HCT116 (cell line): ENCODE results near the gene HADH. TPM values are rescaled to one million over a fixed set of nuclear protein-coding genes. Genes with fewer than 3 reads are reported as not detected.

ENCODE experiments used
- ATAC-seq: fragments of 200-7000 bp; cut with Tn5 transposase; 2 replicates; pipeline ENCODE4 v1.9.1; 2020; ENCODE audit warnings: mild to moderate bottlenecking, moderate library complexity
- BruUV-seq: library from RNA; stranded (reverse); fragments of 400-500 nt; replicated peaks from 2 replicates; lab custom pipeline; 2021; lab: Mats Ljungman, UMichigan
- CTCF ChIA-PET: fragments of 300-600 bp; sonication (Branson Sonifier 250); formaldehyde crosslinking; loops from one replicate; lab custom pipeline; 2021; ENCODE audit warnings: antibody characterized with exemption; lab: Charles Lee
- POLR2A ChIA-PET: fragments of 300-600, 350-600 bp; sonication (Branson Sonifier 250); formaldehyde crosslinking; loops from one replicate; lab custom pipeline; 2021; ENCODE audit warnings: antibody characterized with exemption; lab: Charles Lee
- RAD21 ChIA-PET, 2 experiments: fragments of 300-600 bp; sonication (Branson Sonifier 250); formaldehyde crosslinking; loops; one replicate each; lab custom pipeline; 2023; ENCODE audit warnings: low total read pairs in 2 of 2; ENCODE audit not compliant: uncharacterized antibody in 2 of 2, unreplicated experiment in 2 of 2, low non-redundant PET in 1 of 2; lab: Charles Lee
- DNase-seq: peaks from one replicate; pipeline ENCODE4 v3.0.0-alpha.2; 2010; ENCODE audit warnings: low read depth, low spot score
- H2AFZ ChIP-seq: fragments of 200-600 bp; shearing (Covaris generic), sonication (generic); 2 replicates; pipeline ENCODE4 v1.6.1; 2017; ENCODE audit warnings: low read depth, mixed run types, mixed read lengths, antibody characterized with exemption, low read length; ENCODE audit not compliant: poor library complexity, severe bottlenecking
- H3K27ac ChIP-seq: 2 replicates; pipeline ENCODE4 v1.5.1; 2012; ENCODE audit warnings: low read depth, low read length
- H3K27me3 ChIP-seq: fragments of 200-600 bp; sonication (generic); 2 replicates; pipeline ENCODE4 v1.6.1; 2016; ENCODE audit warnings: mixed run types, low read length, mixed read lengths; ENCODE audit not compliant: insufficient read depth
- H3K36me3 ChIP-seq, 2 experiments: fragments of 200-500 bp in 1 of 2; fragments of 200-600 bp in 1 of 2; sonication (Bioruptor generic) in 1 of 2; sonication (generic) in 1 of 2; 2 replicates each; pipeline versions ENCODE4 v1.5.1 to v1.6.1; 2014 to 2016; ENCODE audit warnings: low read length in 2 of 2, inconsistent platforms in 1 of 2, mixed read lengths in 1 of 2, mixed run types in 1 of 2; ENCODE audit not compliant: insufficient read depth in 2 of 2, control insufficient read depth in 1 of 2
- H3K4me1 ChIP-seq, 2 experiments: fragments of 200-600 bp in 1 of 2; sonication (generic) in 1 of 2; 2 replicates each; pipeline versions ENCODE4 v1.5.1 to v1.6.1; 2012 to 2017; ENCODE audit warnings: low read length in 2 of 2, inconsistent platforms in 1 of 2, mild to moderate bottlenecking in 1 of 2, mixed read lengths in 1 of 2, mixed run types in 1 of 2, moderate library complexity in 1 of 2; ENCODE audit not compliant: insufficient read depth in 2 of 2, control insufficient read depth in 1 of 2
- H3K4me2 ChIP-seq: fragments of 200-600 bp; sonication (generic); 2 replicates; pipeline ENCODE4 v1.6.1; 2017; ENCODE audit warnings: mixed run types, low read length, mixed read lengths
- H3K4me3 ChIP-seq, 2 experiments: fragments of 200-600 bp in 1 of 2; sonication (generic) in 1 of 2; replicated peaks in 1 of 2; 2 replicates each; pipeline ENCODE4 v1.5.1; 2011 to 2016; ENCODE audit warnings: low read length in 2 of 2, control low read depth in 1 of 2, low read depth in 1 of 2, mild to moderate bottlenecking in 1 of 2, mixed read lengths in 1 of 2, mixed run types in 1 of 2
- H3K79me2 ChIP-seq: fragments of 200-600 bp; sonication (generic); 2 replicates; pipeline ENCODE4 v1.6.1; 2017; ENCODE audit warnings: mild to moderate bottlenecking, mixed run types, low read length, moderate library complexity, mixed read lengths; ENCODE audit not compliant: insufficient read depth
- H3K9ac ChIP-seq: fragments of 200-600 bp; sonication (generic); 2 replicates; pipeline ENCODE4 v1.6.1; 2016; ENCODE audit warnings: low read length, mixed read lengths
- H3K9me2 ChIP-seq: fragments of 200-600 bp; sonication (generic), shearing (Covaris generic); 2 replicates; pipeline ENCODE4 v1.6.1; 2017; ENCODE audit warnings: mixed run types, mild to moderate bottlenecking, moderate library complexity; ENCODE audit not compliant: insufficient read depth
- H3K9me3 ChIP-seq, 2 experiments: fragments of 200-500 bp in 1 of 2; fragments of 200-600 bp in 1 of 2; sonication (Bioruptor generic) in 1 of 2; sonication (generic) in 1 of 2; 2 replicates each; pipeline ENCODE4 v1.6.1; 2014 to 2017; ENCODE audit warnings: low read length in 2 of 2, mixed read lengths in 2 of 2, inconsistent platforms in 1 of 2, low read depth in 1 of 2, mild to moderate bottlenecking in 1 of 2, mixed run types in 1 of 2, moderate library complexity in 1 of 2; ENCODE audit not compliant: control insufficient read depth in 1 of 2, insufficient read depth in 1 of 2
- H4K20me1 ChIP-seq: fragments of 200-600 bp; sonication (generic), shearing (Covaris generic); 2 replicates; pipeline ENCODE4 v1.6.1; 2017; ENCODE audit warnings: mixed run types, mild to moderate bottlenecking, moderate library complexity; ENCODE audit not compliant: insufficient read depth
- CBX3 ChIP-seq: IDR thresholded peaks from 2 replicates; pipeline ENCODE4 v1.6.1; 2012; ENCODE audit warnings: low read depth
- JUND ChIP-seq: IDR thresholded peaks from 2 replicates; pipeline ENCODE4 v1.6.1; 2012
- POLR2A ChIP-seq: IDR thresholded peaks from 2 replicates; pipeline ENCODE4 v1.7.0; 2011; ENCODE audit warnings: borderline replicate concordance; ENCODE audit not compliant: insufficient read depth, insufficient read length; ENCODE audit errors: extremely low read depth
- RAD21 ChIP-seq: IDR thresholded peaks from 2 replicates; pipeline ENCODE4 v1.6.1; 2012; ENCODE audit warnings: low read depth, mild to moderate bottlenecking
- SP1 ChIP-seq: IDR thresholded peaks from 2 replicates; pipeline ENCODE4 v1.6.1; 2012; ENCODE audit warnings: low read depth
- SRF ChIP-seq: IDR thresholded peaks from 2 replicates; pipeline ENCODE4 v1.6.1; 2012; ENCODE audit warnings: low read depth
- TCF7L2 ChIP-seq: IDR thresholded peaks from 2 replicates; pipeline ENCODE4 v1.7.0; 2011; ENCODE audit warnings: borderline replicate concordance, inconsistent platforms; ENCODE audit not compliant: insufficient read depth, insufficient read length; ENCODE audit errors: extremely low read depth
- YY1 ChIP-seq: IDR thresholded peaks from 2 replicates; pipeline ENCODE4 v1.6.1; 2011; ENCODE audit warnings: low read length, low read depth, moderate library complexity, mild to moderate bottlenecking; ENCODE audit not compliant: insufficient replicate concordance; ENCODE audit errors: extremely low read depth
- ZFX ChIP-seq: fragments of 450-650 bp; IDR thresholded peaks from 2 replicates; pipeline ENCODE4 v1.6.1; 2017
- intact Hi-C: fragments of 100-400 bp; cut with micrococcal nuclease; formaldehyde crosslinking; loops from 2 replicates; pipeline ENCODE4 v1.10.0; 2022
- total RNA-seq: library from RNA; stranded (reverse); gene quantifications from one replicate; pipeline ENCODE4 v1.2.1, GENCODE V29; 2021; ENCODE audit not compliant: unreplicated experiment
- TF ChIP-seq, protein P1 (sequence below): IDR thresholded peaks from 2 replicates; pipeline ENCODE4 v1.6.1; 2012

HADH gene
- total RNA-seq, 1 experiment from 2014 or later = 30.2 TPM

DNA sequence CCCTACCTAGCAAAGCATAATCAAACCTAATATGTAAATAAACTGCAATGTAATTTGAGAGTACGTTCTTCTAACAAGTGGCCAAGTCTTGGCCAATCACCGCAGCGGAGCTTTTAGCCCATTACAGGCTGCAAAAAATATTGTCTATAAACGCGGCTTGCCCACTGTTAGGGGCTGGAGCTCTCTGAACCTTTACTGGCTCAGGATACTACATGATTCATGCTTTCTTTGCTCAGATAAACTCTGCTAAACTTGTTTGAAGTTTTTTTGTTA lies 990 bp upstream of the HADH start:
- Histone ChIP-seq H3K9me2 (no peaks in the 10 kb centered on the region), H3K4me3 (no peak overlapping the region; a peak in 1 of 4 replicates), H2AFZ (peak overlapping the region; percentile 69), H4K20me1 (peaks cover 4% of the 10 kb centered on the region; the same call in 1 of the 2 replicates), H3K27ac (no peak overlapping the region), H3K27me3 (no peaks in the 10 kb centered on the region), H3K9ac (no peak overlapping the region), H3K36me3 (no peaks in the 10 kb centered on the region), H3K79me2 (peaks cover 38% of the 10 kb centered on the region), H3K4me2 (peak overlapping the region; percentile 79), H3K4me1 (peaks cover 0 to 18% of the 10 kb centered on the region in 2 experiments; a peak in 3 of 4 replicates), H3K9me3 (no peaks in the 10 kb centered on the region)
- no TSS peak for BruUV-seq
- TF ChIP-seq SP1 = no peak
- TF ChIP-seq RAD21 = no peak
- no peak for TF ChIP-seq ZFX
- TF ChIP-seq TCF7L2 = no peak
- no peak for TF ChIP-seq SRF
- no peak for TF ChIP-seq CBX3
- ChIA-PET POLR2A (no interaction called here), CTCF (no interaction called here), RAD21 (no interaction called here)
- no peak for DNase-seq
- no peak for ATAC-seq
- intact Hi-C loops = no loop called here

DNA sequence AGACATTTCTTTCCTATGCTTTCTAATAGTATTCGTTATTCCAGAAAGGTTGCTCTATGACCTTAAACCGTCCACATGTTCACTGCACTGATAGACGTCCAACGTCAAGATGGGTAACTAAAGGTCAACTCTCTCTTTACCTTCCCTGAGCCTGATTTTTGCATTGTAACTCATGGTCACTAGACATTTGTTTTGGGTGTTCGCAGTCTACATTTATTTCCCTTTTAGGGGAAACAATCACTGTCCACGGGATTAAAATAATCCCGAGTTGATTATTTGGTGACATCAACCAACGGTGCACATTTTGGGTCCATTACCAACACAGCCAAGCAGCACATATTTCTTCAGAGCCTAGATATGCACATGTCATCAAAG lies 540 bp upstream of the HADH start:
- Histone ChIP-seq H3K27me3 (no peaks in the 10 kb centered on the region), H3K9me2 (no peaks in the 10 kb centered on the region), H3K9ac (peak overlapping the region; percentile 91), H4K20me1 (peaks cover 5% of the 10 kb centered on the region; the same call in 1 of the 2 replicates), H3K79me2 (peaks cover 43% of the 10 kb centered on the region), H2AFZ (peak overlapping the region; percentile 69), H3K4me3 (peak overlapping the region; percentile 77 to 86), H3K4me2 (peak overlapping the region; percentile 79), H3K27ac (no peak overlapping the region), H3K9me3 (no peaks in the 10 kb centered on the region), H3K36me3 (no peaks in the 10 kb centered on the region), H3K4me1 (peaks cover 0 to 18% of the 10 kb centered on the region in 2 experiments; a peak in 3 of 4 replicates)
- ChIA-PET CTCF (no interaction called here), RAD21 (no interaction called here), POLR2A (no interaction called here)
- DNase-seq (no peak), ATAC-seq (no peak)
- intact Hi-C loops = no loop called here
- BruUV-seq = TSS peak; percentile 72
- TF ChIP-seq YY1 (no peak), JUND (no peak), RAD21 (no peak), POLR2A (no peak)
- TF ChIP-seq, protein P1, sequence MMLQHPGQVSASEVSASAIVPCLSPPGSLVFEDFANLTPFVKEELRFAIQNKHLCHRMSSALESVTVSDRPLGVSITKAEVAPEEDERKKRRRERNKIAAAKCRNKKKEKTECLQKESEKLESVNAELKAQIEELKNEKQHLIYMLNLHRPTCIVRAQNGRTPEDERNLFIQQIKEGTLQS = no peak
